ENCODE results near the gene HORMAD2.

DNA sequence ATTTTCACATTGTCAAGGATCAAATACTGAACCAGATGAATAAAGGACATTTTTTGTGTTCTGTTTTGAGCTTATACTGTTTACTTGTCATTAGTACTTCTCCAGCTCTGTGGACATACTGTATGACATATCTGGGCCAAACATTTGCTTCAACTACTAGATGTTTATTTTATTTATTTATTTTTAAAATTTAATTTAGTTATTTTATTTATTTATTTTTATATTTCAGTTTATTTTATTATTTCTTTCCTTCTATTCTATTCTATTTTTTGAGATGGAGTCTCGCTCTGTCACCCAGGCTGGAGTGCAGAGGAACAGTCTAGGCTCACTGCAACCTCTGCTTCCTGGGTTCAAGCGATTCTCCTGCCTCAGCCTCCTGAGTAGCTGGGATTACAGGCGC, 37.0 kb downstream of the HORMAD2 start:
- TF ChIP-seq IFI16 (CRISPR knock-in tag; IDR thresholded peaks at IDR 0.05) (no peak), POLR2A (conservative IDR thresholded peaks at IDR 0.05) (no peak), DPF2 (IDR thresholded peaks at IDR 0.05) (no peak), CBX2 (IDR thresholded peaks at IDR 0.05; ENCODE audit: insufficient read depth, low read length, poor library complexity, severe bottlenecking) (no peak), CBX5 (IDR thresholded peaks at IDR 0.05; ENCODE audit: borderline replicate concordance, low read depth) (no peak), TAF1 (IDR thresholded peaks at IDR 0.05; ENCODE audit: control insufficient read depth, extremely low read depth, insufficient read depth, low read length, severe bottlenecking) (no peak), CAMTA2 (CRISPR knock-in tag; conservative IDR thresholded peaks at IDR 0.05) (no peak), CHD1 (IDR thresholded peaks at IDR 0.05; ENCODE audit: low read length) (no peak), GABPB1 (CRISPR knock-in tag; IDR thresholded peaks at IDR 0.05) (no peak)
- TF ChIP-seq, protein P1, sequence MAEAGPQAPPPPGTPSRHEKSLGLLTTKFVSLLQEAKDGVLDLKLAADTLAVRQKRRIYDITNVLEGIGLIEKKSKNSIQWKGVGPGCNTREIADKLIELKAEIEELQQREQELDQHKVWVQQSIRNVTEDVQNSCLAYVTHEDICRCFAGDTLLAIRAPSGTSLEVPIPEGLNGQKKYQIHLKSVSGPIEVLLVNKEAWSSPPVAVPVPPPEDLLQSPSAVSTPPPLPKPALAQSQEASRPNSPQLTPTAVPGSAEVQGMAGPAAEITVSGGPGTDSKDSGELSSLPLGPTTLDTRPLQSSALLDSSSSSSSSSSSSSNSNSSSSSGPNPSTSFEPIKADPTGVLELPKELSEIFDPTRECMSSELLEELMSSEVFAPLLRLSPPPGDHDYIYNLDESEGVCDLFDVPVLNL (CRISPR knock-in tag; IDR thresholded peaks at IDR 0.05; ENCODE audit: low read depth): no peak
- TF ChIP-seq, protein P2, sequence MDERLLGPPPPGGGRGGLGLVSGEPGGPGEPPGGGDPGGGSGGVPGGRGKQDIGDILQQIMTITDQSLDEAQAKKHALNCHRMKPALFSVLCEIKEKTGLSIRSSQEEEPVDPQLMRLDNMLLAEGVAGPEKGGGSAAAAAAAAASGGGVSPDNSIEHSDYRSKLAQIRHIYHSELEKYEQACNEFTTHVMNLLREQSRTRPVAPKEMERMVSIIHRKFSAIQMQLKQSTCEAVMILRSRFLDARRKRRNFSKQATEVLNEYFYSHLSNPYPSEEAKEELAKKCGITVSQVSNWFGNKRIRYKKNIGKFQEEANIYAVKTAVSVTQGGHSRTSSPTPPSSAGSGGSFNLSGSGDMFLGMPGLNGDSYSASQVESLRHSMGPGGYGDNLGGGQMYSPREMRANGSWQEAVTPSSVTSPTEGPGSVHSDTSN (CRISPR knock-in tag; IDR thresholded peaks at IDR 0.05; ENCODE audit: low read depth): no peak
- TF ChIP-seq, protein P2 (tag; conservative IDR thresholded peaks at IDR 0.05; ENCODE audit: low read depth): no peak
- TF ChIP-seq, protein P3, sequence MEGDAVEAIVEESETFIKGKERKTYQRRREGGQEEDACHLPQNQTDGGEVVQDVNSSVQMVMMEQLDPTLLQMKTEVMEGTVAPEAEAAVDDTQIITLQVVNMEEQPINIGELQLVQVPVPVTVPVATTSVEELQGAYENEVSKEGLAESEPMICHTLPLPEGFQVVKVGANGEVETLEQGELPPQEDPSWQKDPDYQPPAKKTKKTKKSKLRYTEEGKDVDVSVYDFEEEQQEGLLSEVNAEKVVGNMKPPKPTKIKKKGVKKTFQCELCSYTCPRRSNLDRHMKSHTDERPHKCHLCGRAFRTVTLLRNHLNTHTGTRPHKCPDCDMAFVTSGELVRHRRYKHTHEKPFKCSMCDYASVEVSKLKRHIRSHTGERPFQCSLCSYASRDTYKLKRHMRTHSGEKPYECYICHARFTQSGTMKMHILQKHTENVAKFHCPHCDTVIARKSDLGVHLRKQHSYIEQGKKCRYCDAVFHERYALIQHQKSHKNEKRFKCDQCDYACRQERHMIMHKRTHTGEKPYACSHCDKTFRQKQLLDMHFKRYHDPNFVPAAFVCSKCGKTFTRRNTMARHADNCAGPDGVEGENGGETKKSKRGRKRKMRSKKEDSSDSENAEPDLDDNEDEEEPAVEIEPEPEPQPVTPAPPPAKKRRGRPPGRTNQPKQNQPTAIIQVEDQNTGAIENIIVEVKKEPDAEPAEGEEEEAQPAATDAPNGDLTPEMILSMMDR (IDR thresholded peaks at IDR 0.05 in 2 of 3, conservative IDR thresholded peaks at IDR 0.05 in 1 of 3; ENCODE audit: insufficient read depth in 2 of 3, low read depth in 1 of 3, low read length in 3 of 3): no peak
